Stimulated activated naive CD4-positive, alpha-beta T cell (primary cell): ENCODE results near the gene MVD.

Source experiments
- DNase-seq, 6 experiments: peaks; one replicate each; lab custom pipeline; 2025; lab: John Stamatoyannopoulos, UW

The MVD gene

DNA sequence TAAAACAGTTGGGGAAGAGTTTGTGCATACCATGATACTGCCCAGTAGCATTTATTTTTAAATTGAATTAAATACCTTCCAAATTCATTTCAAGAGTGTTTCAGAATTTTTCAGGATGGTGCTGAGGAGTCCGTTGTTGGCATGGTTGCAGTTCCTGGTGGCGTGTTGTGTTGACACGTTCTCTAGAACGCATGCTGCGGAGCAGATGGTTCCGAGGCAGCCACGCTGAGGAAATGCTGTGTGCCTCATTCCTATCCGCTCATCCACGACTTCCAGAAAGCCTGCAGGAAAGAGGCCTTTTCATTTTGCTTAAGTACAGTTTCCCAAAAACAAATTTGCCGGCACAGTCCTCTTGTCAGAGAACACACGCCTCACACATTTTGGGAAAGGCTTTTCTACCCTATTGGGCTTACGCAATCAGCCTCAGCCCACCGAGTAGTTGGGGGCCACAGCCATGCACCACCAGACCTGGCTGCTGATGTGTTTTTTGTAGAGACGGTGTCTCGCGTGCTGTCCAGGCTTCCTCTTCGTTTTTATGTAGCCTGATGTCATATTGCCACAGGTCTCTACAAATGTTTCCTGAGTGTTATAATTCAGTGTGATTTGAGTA is 56.6 kb downstream of the MVD start:
- no peak for DNase-seq

DNA sequence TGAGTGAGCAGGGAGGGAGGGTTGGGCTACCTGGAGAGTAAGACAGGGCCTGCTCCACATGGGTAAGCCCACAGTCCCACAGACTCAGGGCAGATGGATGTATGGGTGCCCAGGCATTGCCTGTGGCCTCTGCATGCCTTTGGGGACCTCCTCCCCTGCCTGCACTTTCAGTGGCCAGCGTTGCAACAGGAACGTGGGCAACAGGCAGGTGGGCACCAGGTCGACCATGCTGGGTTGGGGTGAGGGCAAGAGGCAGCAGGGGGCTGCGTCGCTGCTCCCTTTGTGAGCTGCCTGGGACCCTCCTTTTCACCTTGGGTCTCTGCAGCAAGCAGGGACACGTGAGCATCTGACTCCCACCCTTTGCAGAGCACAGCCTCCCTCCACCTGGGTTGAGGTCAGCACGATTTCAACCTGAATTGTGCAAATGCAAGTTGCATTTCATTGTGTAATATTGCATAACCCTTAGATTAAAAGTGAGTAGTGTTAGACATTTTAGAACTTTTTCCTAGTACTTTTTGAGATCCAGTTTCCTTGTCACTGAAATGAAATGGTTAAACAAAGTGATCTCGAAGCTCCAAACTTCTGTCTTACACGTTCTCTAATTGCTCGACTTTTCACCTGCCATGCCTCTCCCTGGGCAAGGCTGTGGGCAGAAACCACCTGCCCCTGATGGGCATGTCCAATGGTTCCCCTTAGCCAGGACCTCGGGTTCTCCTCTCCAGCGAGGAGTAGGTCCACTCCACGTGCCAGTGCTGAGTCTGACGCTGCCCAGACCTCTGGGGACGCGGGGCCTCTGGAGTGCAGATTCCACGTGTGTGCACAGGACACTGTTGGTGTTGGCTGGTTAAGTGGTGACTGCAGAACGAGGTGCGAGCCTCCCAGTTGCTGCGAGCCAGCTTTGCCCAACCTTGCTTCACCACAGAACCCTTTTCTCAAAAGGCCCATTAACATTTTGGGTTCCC is 57.4 kb downstream of the MVD start:
- DNase-seq, result no peak

DNA sequence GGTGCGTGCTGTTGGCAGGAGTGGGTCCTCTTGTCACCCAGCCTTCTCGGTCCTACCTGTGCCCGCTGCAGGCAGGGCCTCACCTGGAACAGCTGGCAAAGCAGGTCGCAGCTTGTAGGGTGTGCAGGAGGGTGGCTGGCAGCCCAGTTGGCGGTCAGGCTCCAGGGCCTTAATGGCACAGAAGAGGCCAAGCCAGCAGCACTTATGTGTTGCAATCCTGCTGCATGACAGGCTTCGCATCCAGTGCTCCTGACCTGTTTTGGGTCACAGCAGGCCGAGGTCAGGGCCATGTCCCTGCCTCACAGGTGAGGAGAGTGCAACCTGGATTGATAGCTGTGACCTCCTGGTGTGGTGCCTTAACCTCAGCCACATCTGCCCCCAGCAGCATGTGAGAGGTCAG is 60.8 kb downstream of the MVD start:
- no peak for DNase-seq
